H1 (cell line): Measurements from ENCODE around the gene ABL2. TPM values are rescaled to one million over a fixed set of nuclear protein-coding genes. Genes with fewer than 3 reads are reported as not detected.

Experiments used
- polyA plus RNA-seq, 7 experiments: library from polyadenylated mRNA; depleted of rRNA in 3 of 7; stranded (reverse) in 5 of 7; unstranded in 2 of 7; fragments of >200 nt in 5 of 7; fragments of 200-250 nt in 2 of 7; gene quantifications; 1 replicate in 5 of 7; 2 replicates in 1 of 7; 4 replicates in 1 of 7; pipeline versions ENCODE4 v1.2.1 to v1.2.3, GENCODE V29; 2011 to 2013; ENCODE audit warnings: missing spikeins in 2 of 7, mixed read lengths in 2 of 7
- small RNA-seq: library from polyadenylated mRNA; stranded (forward); fragments of <200 nt; extraction: miRNeasy Mini kit (QIAGEN cat#:217004); gene quantifications from one replicate; pipeline ENCODE3, GENCODE V24; 2013; ENCODE audit not compliant: insufficient read depth
- total RNA-seq: library from RNA; stranded (reverse); fragmentation: NEBNext Ultra II Directional; extraction: Animal tissue kit (Norgen Biotek cat#: 25700); gene quantifications from 2 replicates; pipeline ENCODE4 v1.2.1, GENCODE V29; 2021

The ABL2 gene
- total and polyA plus RNA-seq, 2 of the 8 experiments (the other 6 are each of a cell fraction or from before 2014, with no cell fraction given): 4.5 to 19.1 TPM

Small RNA genes lying within 50 kb of the gene (small RNA-seq; reads per million reads assigned to genes)
- gene AL512326.2: not detected
- not detected for gene AL512326.3
- gene EIF4A1P11: not detected
- not detected for gene RF00272

Other genes with a start within 250 kb of the ABL2 start
- 36.3 and 36.6 TPM in 2 replicates for gene FAM20B, start 203.8 kb downstream of the ABL2 start, total RNA-seq
- 6.3 and 8.3 TPM in 2 replicates for gene FAM20B, start 203.8 kb downstream of the ABL2 start, polyA plus RNA-seq (2011; rRNA removed)
- gene TOR3A, start 147.6 kb downstream of the ABL2 start, total RNA-seq: 19.9 and 21.4 TPM in 2 replicates
- gene TOR3A, start 147.6 kb downstream of the ABL2 start, polyA plus RNA-seq (2011; rRNA removed): 15.3 and 26.9 TPM in 2 replicates
- gene SOAT1, start 64.1 kb upstream of the ABL2 start, total RNA-seq: 3.3 and 4.7 TPM in 2 replicates
- 1.5 and 2.7 TPM in 2 replicates for gene SOAT1, start 64.1 kb upstream of the ABL2 start, polyA plus RNA-seq (2011; rRNA removed)
- 0.38 and 0.61 TPM in 2 replicates for gene AXDND1, start 136.3 kb upstream of the ABL2 start, total RNA-seq
- not detected in 2 replicates for gene AXDND1, start 136.3 kb upstream of the ABL2 start, polyA plus RNA-seq (2011; rRNA removed)